GM19025 (cell line): ENCODE results near the gene SOX5.
"Not testable (repeated sequence)": the region's sequence is repeated elsewhere in the genome, so short reads cannot be mapped to it uniquely, and the experiment has no call there.

Experiments
- ATAC-seq: cut with Tn5 transposase; IDR thresholded peaks from one replicate; pipeline ENCODE4 v1.9.1; 2021; ENCODE audit warnings: mild to moderate bottlenecking, low read depth, moderate library complexity; ENCODE audit not compliant: unreplicated experiment

SOX5 gene

DNA sequence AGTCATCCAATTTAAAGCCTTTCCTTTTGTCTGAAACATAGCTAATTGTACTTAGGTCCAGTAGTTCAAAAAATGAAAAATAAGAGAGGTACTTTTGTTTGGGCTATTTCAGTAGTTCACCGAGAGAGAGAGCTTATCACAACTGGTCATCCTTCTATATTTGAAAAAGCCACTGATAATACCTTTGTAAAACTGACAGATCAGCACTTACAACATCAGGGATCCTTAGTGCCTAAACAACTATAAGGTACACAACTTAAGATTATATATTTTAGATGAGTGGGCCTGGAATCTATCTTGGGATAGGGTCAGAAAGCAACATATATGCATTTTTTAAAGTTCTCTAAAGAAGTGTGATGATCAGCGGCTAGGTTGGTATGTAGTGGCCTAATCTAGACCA lies 97.9 kb downstream of the SOX5 start:
- no peak for ATAC-seq

DNA sequence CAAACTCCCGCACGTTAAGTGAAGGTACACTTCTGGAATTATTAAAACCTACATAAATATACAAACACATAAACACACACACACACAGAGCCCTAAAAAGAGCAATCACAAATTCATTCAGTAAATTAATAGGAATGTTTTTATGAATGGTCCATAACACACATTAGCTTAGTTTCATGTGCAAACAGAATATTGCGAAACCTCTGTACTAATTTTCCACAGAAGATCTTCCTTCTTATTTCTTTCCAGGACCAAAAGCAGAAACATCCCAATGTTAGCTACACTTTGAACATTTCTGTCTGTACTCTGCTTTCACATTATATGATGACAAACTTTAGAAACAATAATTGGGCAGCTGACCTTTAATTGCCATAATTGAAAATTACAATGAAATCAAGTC lies 101.6 kb downstream of the SOX5 start:
- ATAC-seq, result no peak

DNA sequence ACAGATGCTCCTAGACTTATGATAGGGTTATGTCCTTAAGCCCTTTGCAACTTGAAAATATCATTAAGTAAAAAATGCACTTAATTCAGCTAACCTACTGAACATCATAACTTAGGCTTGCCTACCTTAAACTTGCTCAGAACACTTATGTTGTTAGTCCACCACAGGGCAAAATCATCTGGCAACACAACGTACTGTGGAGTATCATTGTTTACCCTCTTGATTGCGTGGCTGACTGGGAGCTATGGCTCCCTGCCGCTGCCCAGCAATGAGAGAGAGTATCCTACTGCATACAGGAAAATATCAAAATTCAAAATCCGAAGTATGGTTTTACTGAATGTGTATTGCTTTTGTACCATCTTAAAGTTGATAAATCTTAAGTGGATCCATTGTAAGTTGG lies 105.5 kb downstream of the SOX5 start:
- no peak for ATAC-seq

DNA sequence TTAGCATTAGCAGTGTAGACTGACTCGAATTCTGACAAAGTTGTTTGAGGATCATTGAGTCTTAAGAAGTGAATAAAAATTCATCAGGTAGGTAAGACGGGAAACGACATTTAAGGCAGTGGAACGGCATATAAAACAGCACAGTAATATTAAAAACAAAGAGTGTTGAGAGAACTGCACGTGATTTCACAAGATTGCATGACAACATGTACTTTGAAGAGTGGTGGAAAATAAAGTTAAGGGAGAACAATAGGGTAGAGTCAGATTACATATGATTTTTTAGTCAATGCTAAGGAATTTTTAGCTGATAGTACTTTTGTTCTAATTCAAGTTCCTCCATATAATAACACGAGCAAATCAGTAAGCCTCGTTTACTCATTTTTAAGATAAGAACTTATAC lies 115.4 kb downstream of the SOX5 start:
- no peak for ATAC-seq

DNA sequence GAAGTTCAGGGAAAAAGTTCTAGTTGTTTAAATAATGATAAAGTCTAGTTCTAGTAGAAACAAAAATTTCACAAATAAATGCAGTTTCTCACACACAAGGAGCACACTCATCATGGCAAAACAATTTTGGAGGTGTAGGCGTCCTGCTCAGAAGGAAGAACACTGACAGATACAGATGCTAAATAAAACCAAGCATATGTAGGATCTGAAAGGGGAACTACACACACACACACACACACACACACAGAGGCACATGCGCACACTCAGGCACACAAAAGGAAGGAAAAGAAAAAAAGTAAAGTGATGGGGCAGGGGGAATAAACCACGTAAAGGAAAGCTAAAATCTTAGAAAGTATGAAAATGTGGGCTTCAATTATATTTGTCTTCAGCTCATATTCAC lies 117.7 kb downstream of the SOX5 start:
- ATAC-seq, result no peak

DNA sequence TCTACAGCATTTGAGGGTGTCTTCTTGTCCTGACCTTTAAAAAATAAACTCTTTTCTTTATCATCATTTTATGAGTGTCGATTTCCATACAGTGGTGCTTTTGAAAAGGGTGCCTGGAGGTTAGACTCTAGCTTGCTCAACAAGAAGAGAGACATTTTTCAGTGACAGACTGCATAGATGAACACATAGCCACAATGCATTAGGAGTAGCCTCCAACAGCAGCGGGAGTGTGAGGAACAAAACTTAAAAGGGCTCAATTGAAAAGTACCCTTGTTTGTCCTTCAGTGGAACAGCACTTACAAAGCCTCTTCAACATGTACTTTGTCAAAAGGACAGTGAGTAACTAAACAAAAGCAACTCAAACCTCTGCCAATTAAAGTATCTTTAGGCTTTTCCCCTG lies 119.3 kb downstream of the SOX5 start:
- ATAC-seq, result no peak

DNA sequence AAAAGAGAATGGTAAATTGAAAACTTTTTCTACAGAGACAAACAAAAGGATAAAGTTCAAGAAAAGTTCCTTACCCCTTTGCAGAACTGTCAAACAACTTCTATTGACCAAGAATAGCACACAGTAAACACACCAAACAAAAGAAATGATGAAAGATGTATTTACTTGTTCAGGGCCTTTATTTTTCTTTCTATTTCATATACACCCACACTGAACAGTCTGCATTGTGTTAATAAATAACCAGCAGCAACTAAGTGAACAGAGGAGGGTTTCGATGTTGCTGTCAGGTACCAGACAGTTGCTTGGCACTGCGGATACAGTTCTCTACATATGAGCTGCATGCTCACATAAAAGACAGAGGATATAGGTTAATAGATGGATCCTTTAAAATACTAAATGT lies 122.1 kb downstream of the SOX5 start:
- no peak for ATAC-seq

DNA sequence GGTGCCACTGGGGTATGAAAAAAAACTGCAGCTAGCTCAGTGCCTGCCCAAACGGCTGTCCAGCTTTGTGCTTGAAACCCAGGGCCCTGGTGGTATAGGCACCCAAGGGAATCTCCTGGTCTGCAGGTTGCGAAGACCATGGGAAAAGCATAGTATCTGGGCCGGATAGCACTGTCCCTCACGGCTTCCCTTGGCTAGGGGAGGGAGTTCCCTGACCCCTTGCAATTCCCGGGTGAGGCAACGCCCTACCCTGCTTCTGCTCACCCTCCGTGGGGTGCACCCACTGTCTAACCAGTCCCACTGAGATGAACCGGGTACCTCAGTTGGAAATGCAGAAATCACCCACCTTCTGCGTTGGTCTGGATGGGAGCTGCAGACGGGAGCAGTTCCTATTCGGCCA lies 124.3 kb downstream of the SOX5 start:
- ATAC-seq, result not testable (repeated sequence)

DNA sequence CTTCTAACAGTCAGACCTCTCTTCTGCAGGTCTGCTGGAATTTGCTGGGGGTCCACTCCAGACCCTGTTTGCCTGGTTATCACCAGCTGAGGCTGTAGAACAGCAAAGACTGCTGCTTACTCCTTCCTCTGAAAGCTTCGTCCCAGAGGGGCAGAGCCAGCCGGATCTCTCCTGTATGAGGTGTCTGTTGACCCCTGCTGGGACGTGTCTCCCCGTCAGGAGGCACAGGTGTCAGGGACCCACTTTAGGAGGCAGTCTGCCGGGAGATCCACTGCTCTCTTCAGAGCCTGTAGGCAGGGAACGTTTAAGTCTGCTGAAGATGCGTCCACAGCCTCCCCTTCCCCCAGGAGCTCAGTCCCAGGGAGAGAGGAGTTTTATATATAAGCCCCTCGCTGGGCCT lies 125.1 kb downstream of the SOX5 start:
- ATAC-seq, result no peak

DNA sequence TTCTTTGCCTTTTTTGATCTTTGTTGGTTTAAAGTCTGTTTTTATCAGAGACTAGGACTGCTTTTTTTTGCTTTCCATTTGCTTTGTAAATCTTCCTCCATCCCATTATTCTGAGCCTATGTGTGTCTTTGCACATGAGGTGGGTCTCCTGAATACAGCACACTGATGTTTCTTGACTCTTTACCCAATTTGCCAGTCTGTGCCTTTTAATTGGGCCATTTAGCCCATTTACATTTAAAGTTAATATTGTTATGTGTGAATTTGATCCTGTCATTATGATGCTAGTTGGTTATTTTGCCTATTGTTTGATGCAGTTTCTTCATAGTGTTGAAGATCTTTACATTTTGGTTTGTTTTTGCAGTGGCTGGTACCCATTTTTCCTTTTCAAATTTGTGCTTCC lies 126.6 kb downstream of the SOX5 start:
- ATAC-seq, result not testable (repeated sequence)

DNA sequence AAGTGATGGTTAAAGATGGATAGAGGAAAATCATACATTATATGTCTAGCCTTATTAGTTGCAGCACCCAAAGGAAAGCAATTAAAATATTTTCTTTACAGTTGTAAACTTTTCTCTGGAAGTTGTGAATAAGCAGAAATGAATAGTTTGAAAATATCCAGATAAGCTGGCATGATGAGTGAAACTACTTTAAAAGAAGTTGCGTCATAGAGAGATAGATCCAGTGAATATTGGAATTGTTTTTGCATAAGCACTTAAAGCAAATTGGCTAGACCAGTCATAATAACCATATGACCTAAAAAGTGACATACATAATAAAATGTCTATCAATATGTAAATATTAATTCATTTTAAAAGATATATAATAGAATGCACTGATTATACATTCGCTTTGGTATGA lies 132.1 kb downstream of the SOX5 start:
- no peak for ATAC-seq

DNA sequence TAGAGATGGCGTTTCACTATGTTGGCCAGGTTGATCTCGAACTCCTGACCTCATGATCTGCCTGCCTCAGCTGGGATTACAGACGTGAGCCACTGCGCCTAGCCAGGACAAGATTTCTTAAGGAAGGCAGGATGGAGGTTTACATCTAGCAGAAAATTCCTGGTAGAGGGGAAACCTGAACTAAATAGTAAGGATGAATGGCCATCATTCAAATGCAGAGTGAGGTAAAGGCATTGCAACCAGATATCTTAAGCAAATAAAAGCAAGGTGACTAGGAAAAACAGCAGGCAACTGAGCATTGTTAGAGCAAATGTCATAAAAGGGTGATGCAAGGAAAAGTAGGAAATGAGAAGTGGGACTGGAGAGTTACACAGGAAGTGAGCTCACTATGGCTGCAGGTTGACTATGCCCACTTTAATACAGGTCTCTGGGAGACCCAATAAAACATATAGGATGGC lies 133.0 kb downstream of the SOX5 start:
- no peak for ATAC-seq

DNA sequence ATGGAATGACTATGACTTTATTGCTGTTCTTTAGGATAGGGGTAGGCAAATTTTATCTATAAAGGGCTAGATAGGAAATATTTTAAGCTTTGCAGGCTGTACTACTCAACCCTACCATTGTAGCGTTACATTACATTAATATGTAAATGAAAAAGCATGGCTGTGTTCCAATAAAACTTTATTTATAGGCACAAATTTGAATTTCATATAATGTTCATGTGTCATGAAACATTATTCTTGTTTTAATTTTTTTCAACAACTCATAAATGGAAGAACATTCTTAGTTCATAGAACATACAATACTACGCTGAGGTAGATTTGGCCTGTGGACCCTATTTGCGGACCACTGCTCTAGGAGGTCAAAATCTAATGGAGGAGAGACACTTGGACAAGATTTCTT lies 133.7 kb downstream of the SOX5 start:
- no peak for ATAC-seq

DNA sequence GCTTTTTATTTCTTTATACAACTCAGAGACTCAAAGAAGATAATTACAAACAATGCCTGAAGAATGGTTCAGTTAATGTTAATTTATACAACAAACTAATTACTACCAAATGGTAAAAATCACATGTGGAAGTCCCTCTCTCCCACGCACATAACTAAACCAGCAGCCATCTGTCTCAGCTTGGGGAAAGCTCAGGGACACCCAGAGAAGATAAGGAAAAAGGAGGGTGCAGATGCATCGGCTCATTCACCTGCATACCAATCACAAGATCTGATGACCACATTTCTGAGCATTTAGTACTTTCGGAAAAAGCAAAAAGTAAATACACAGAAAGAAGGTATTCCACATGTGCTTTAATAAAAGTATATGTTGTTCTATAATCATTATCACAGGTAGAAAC lies 136.3 kb downstream of the SOX5 start:
- ATAC-seq, result no peak

DNA sequence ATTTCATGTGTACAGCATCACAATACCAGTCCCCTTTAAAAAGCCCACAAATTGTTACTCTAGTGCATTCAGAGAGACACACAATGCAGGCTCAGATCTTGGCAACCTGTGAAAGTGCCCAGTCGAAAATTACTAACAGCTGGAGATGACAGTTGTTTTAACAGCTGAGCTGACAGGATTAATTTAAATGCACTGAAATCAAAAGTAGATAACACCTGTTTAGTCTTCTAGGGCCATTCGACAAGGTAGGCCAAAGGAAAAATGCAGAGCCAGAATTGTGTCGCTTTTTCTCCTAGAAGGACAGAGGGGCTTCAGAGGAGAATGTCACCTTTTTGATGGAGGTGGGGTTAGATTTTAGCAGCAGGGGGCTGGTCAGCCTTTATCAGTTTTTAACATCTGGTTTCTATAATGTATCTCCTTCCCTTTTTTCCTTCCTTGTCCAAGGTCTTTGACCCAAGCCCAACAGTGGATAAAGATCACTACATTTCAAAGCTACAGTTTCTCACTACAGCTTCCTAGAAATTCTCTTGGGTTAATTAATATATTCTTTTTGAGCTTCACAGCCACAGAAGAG lies 139.1 kb downstream of the SOX5 start:
- ATAC-seq, result no peak

DNA sequence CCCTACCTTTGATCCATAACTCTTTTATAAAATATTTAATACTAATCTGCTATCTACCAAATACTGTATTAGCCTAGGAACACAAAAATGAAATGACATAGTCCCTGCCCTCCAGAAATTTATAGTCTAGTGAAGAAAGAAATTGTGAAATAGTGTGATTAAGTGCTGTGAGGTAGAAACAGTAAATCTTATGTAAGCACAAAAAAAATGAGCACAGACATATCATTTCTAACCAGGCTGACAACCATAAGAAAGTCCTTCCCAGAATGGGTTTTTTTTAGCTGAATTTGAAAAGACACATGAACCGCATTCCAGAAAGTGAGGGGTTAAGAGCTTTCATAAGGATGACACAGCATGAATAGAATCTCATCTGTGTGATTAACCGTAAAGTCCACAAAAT lies 145.9 kb downstream of the SOX5 start:
- ATAC-seq, result no peak

DNA sequence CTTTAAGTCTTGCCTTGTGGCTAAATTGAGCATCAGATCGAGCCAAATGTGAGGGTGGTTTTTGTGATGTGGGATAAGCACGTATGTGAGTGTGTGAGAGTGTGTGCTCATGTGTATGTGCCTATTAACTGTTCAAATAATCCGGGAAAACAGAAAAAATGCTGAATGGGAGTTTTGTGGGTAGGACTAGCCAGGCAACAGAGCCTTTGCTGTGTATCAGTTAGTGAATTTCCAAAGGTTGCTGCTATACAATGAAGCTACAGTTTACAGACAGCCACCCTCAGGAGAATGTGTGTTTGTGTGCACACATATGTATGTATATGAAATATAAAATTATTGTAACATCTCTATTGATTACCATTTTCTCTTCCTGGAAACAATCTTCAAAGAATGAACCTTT lies 154.0 kb downstream of the SOX5 start:
- ATAC-seq, result no peak

DNA sequence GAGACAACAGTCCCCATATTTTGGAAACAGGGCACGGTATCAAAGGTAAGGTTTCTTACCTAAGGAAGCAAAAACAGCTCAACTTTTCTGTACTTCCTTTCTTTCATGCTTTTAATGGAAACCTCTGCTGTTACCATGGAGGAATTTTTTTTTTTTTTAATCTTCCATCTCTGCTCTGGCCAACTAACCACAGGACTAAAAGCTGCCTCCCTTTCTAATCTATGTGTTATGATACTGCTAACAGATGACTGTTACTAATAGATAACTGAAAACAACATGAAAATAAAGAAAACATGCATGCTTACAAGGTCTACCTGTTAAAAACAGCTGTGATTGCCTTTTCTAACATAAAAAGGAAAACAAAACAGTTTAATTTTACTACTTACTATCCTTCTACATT lies 168.4 kb downstream of the SOX5 start:
- no peak for ATAC-seq

DNA sequence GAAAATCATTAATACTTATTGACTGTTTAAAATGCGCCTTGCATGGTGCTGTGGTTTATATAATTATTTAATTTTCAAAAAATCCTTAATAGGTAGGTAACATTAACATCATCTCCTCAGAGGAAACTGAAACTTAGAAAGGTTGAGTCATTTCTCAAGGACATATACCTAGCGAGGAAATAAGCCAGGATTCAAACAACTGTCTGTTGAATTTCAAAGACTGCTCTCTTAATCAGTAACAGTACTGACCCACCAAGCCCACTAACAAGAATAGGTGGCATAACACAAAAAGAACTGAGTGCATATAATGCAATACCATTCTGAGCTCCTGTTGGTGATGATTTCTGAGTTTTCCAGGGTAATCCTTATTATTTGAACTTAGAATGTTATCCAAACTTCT lies 174.3 kb downstream of the SOX5 start:
- no peak for ATAC-seq

DNA sequence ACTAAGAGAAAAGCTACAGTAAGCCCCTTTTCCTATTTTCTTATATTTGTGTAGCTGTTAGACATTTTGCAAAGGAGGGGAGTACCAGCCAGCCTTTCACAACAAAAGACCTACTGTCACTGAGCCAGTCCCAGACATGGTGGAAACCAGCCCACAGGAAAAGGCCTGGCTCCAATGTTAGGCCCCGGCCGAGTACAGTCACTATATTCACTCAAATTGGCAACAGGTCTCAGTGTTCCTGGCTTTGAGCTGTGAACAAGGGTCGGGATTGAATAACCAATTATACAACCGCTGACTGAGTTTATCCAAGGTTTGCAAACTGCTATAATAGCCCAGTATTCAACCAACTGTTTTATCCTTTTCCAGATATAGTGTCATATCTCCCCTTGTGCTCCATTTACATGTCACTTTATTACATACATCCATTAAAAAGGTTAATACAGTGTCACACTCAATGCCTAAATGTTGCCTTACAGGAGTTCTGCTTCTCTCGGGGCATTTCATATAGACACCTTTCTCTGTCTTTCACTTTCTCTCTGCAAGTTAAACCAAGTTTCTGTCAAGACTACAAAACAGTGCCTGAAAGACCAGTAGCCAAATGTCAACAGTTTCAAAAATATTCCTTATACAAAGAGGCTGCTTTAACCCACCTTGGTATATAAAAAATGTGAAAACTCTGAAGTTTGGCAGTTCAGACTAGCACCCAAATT lies 178.1 kb downstream of the SOX5 start:
- no peak for ATAC-seq

DNA sequence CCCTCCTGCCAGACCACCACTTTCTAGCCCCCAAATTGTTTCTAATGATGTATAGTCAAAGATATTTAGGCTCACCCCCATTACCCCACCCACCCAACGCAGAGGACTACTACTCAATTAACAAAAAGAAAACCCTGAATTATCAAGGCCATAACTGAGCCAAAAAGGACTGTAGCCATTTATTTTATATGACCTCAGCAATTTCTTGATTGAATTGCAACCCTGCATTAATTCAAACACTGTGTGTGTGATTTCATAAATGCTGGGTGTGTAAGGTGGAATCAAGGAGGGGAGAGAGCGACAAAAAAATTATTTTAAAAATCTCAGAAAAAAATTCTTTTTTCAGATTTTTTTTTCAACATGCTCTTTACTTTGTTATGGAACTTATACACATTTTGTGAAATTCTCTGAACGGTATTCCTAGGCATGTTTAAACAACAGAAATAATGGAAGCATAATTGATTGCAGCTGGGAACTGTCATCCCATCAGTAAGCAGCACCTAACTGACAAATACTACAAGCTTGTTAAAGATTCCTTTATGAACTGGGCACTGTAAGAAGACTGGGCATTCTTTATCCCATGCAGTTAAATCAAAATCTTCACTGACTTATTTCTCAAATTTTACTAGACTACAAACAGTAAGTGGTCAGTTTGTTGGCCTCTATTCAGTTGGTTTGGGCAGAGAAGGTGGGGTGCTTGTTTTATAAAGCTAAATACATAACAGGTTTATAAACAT lies 179.1 kb downstream of the SOX5 start:
- no peak for ATAC-seq

DNA sequence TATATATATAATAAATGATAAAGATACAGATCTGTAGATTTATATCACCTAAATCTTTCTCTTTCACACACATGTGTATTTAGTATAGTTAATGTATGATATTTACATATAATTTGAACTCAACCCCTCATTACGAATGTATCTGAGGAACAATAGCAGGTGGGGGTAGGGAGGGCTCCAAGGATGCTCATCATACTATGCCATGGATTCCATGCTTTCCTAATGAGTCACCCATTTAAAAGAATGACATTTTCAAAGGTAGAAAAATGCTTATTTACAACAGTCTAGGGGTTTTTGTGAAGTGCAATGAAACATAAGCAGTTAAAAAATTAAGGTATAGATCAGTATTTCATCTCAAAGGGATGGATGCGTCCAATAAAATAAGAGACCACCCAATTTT lies 181.6 kb downstream of the SOX5 start:
- no peak for ATAC-seq
